GM12891 (cell line): ENCODE data around the gene CDH4.

Source experiments
- POLR2A ChIP-seq: IDR thresholded peaks from 2 replicates; pipeline ENCODE4 v1.6.1; 2011; ENCODE audit warnings: low read depth, low read length, control low read depth
- POU2F2 ChIP-seq: IDR thresholded peaks from 2 replicates; pipeline ENCODE4 v1.6.1; 2011; ENCODE audit warnings: low read depth, mild to moderate bottlenecking, control low read depth, low read length, moderate library complexity
- SPI1 ChIP-seq: IDR thresholded peaks from 2 replicates; pipeline ENCODE4 v1.6.1; 2011; ENCODE audit warnings: low read depth, low read length, control low read depth
- TAF1 ChIP-seq: IDR thresholded peaks from 2 replicates; pipeline ENCODE4 v1.6.1; 2011; ENCODE audit warnings: low read depth, low read length, control low read depth

- TF ChIP-seq POLR2A (no peak), POU2F2 (no peak), TAF1 (no peak), SPI1 (no peak)
These were observed 62.4 kb downstream of the CDH4 start for GRCh38 chr20:61314326-61315010.
